Sigmoid colon (tissue), 4 donors: ENCODE results near the gene MAPT.

ENCODE experiments used
- CTCF ChIP-seq, 4 experiments: fragments of 450-650 bp in 3 of 4; fragments of 200-600 bp in 1 of 4; IDR thresholded peaks; one replicate each; pipeline ENCODE4 v1.5.1; 2016 to 2019; ENCODE audit warnings: antibody characterized with exemption in 4 of 4, mild to moderate bottlenecking in 3 of 4, moderate library complexity in 2 of 4
- EP300 ChIP-seq, 4 donors: sonication (generic); formaldehyde crosslinking; IDR thresholded peaks; one replicate each; pipeline ENCODE4 v1.6.1; 2017; ENCODE audit warnings: antibody characterized with exemption in 4 of 4
- POLR2A ChIP-seq, 2 donors: fragments of 450-650 bp; IDR thresholded peaks; one replicate each; pipeline ENCODE4 v1.6.1; 2016; ENCODE audit warnings: antibody characterized with exemption in 2 of 2, mild to moderate bottlenecking in 2 of 2, moderate library complexity in 2 of 2
- POLR2AphosphoS5 ChIP-seq, 4 donors: sonication (generic); formaldehyde crosslinking; IDR thresholded peaks; one replicate each; pipeline ENCODE4 v1.6.1; 2017; ENCODE audit warnings: antibody characterized with exemption in 4 of 4

- TF ChIP-seq POLR2AphosphoS5 (IDR thresholded peaks at IDR 0.05) = no peak
- no peak for TF ChIP-seq CTCF (IDR thresholded peaks at IDR 0.05)
- TF ChIP-seq POLR2A (IDR thresholded peaks at IDR 0.05) = no peak
- TF ChIP-seq EP300 (IDR thresholded peaks at IDR 0.05) = no peak
Measured at GRCh38 chr17:46038414-46038813, 144.1 kb downstream of the MAPT start.
